ENCODE data around the gene GMFB.

GMFB gene

DNA sequence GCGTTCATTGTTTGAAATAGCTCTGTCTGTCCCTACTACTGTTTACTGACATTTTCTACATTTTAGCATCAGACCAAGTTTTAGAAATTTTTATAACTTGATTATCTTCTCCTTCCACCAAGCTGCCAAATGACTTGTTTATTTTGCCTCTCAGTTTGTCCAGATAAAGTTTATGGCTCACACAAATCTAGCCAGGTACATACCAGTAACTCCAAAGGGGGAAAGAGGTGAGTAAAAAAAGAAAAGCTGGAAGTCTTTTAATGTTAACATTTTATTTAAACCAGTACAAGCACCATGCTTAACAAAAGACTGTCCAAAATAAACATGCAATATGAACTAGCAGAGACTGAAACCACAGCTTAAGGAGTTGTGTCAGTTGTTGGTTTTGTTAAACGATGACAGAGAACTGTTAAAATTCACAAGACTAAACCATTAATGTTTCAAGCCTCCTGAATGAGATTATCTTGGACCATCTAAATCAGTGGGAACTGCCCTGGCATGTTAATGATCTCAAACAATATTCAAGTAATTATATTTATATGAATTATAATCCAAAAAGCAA lies 14.5 kb downstream of the GMFB start:
- TF ChIP-seq ZNF274 (IDR thresholded peaks at IDR 0.05; ENCODE audit: low read depth, low read length), result no peak
- no peak for TF ChIP-seq YY1 (IDR thresholded peaks at IDR 0.05; ENCODE audit: insufficient read depth, insufficient read length)
- TF ChIP-seq SUZ12 (IDR thresholded peaks at IDR 0.05; ENCODE audit: extremely low read depth, insufficient read depth, insufficient read length), result no peak
- DNase-seq (ENCODE audit: low read depth, low spot score), result no peak
- Histone ChIP-seq H3K36me3 (ENCODE audit: insufficient read depth, insufficient read length, low read length) (peaks cover 13% of the 10 kb centered on the region), H3K4me1 (ENCODE audit: insufficient read depth, insufficient read length) (peaks cover 6% of the 10 kb centered on the region), H3K27me3 (ENCODE audit: insufficient read depth, insufficient read length) (no peaks in the 10 kb centered on the region), H3K4me3 (ENCODE audit: insufficient read length, low read depth) (no peak overlapping the region), H3K9ac (ENCODE audit: insufficient read length, low read depth) (no peak overlapping the region), H3K9me3 (ENCODE audit: insufficient read depth, low read length) (no peaks in the 10 kb centered on the region)

DNA sequence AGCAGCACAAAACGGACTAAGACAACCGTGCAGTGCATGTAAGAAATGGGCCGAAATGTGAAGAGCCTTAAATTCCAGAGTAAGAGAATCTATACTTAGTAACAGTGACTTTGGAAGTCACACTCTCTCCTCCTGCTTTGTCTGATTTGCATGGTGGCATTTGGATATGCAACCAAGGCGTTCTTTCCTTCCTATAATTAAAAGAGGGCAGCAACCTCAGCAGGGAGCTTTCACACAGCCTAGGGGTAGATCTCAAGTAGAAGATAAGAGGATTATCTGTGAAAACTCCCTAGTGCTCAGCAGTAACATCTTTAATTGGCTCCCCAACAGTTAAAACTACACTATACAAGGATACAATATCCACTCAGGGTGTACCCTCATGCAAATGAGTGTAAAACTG lies 16.5 kb downstream of the GMFB start:
- no peak overlapping the region for H3K9ac ChIP-seq (ENCODE audit: insufficient read length, low read depth)
- peaks cover 4% of the 10 kb centered on the region for H3K36me3 ChIP-seq (ENCODE audit: insufficient read depth, insufficient read length, low read length)
- TF ChIP-seq YY1 (IDR thresholded peaks at IDR 0.05; ENCODE audit: insufficient read depth, insufficient read length) (no peak), SUZ12 (IDR thresholded peaks at IDR 0.05; ENCODE audit: extremely low read depth, insufficient read depth, insufficient read length) (no peak), ZNF274 (IDR thresholded peaks at IDR 0.05; ENCODE audit: low read depth, low read length) (no peak)
- no peaks in the 10 kb centered on the region for H3K9me3 ChIP-seq (ENCODE audit: insufficient read depth, low read length)
- H3K4me3 ChIP-seq (ENCODE audit: insufficient read length, low read depth), result no peak overlapping the region
- DNase-seq (ENCODE audit: low read depth, low spot score), result no peak
- H3K27me3 ChIP-seq (ENCODE audit: insufficient read depth, insufficient read length), result no peaks in the 10 kb centered on the region
- H3K4me1 ChIP-seq (ENCODE audit: insufficient read depth, insufficient read length), result peaks cover 9% of the 10 kb centered on the region

DNA sequence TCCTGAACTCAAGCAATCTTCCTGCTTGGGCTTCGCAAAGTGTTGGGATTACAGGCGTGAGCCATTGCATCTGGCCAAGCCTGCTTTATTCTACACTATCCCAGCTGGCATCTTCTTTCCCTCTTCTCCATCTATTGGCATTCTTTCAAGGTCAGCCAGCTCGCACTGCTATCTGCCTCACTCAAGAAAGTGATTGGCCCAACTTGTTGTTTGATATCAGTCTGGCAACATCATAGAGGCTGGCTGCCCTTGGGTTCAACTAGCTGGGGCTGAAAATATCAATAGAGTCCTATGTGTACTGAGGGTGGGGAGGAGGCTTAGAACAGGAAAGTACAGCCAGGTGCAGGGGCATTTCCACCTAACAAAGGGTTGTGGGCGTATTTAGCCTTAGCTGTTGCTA lies 17.1 kb downstream of the GMFB start:
- no peaks in the 10 kb centered on the region for H3K9me3 ChIP-seq (ENCODE audit: insufficient read depth, low read length)
- no peak for DNase-seq (ENCODE audit: low read depth, low spot score)
- TF ChIP-seq ZNF274 (IDR thresholded peaks at IDR 0.05; ENCODE audit: low read depth, low read length) (no peak), YY1 (IDR thresholded peaks at IDR 0.05; ENCODE audit: insufficient read depth, insufficient read length) (no peak)
- no peak overlapping the region for H3K4me3 ChIP-seq (ENCODE audit: insufficient read length, low read depth)
- H3K27me3 ChIP-seq (ENCODE audit: insufficient read depth, insufficient read length), result no peaks in the 10 kb centered on the region
- H3K36me3 ChIP-seq (ENCODE audit: insufficient read depth, insufficient read length, low read length), result no peaks in the 10 kb centered on the region
- H3K4me1 ChIP-seq (ENCODE audit: insufficient read depth, insufficient read length), result peaks cover 9% of the 10 kb centered on the region
- H3K9ac ChIP-seq (ENCODE audit: insufficient read length, low read depth), result no peak overlapping the region

DNA sequence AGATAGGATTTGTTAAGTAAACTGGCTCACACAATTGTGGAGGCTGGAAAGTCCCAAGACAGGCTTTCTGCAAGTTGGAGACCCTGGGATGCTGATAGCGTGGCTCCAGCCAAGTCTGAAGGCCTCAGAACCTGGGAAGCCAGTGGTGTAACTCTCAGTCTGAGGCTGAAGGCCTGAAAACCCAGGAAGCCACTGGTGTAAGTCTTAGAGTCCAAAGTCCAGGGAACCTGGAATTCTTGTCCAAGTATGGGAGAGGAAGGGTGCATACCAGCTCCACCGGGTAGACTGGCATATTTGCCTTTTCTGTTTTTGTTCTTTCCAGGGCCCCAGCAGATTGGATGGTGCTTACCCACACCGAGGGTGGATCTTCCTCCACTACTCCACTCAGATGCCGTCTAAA lies 18.1 kb downstream of the GMFB start:
- Histone ChIP-seq H3K36me3 (ENCODE audit: insufficient read depth, insufficient read length, low read length) (no peaks in the 10 kb centered on the region), H3K27me3 (ENCODE audit: insufficient read depth, insufficient read length) (no peaks in the 10 kb centered on the region), H3K4me3 (ENCODE audit: insufficient read length, low read depth) (no peak overlapping the region), H3K9me3 (ENCODE audit: insufficient read depth, low read length) (no peaks in the 10 kb centered on the region), H3K4me1 (ENCODE audit: insufficient read depth, insufficient read length) (peaks cover 9% of the 10 kb centered on the region), H3K9ac (ENCODE audit: insufficient read length, low read depth) (no peak overlapping the region)
- TF ChIP-seq ZNF274 (IDR thresholded peaks at IDR 0.05; ENCODE audit: low read depth, low read length) (no peak), SUZ12 (IDR thresholded peaks at IDR 0.05; ENCODE audit: extremely low read depth, insufficient read depth, insufficient read length) (no peak), YY1 (IDR thresholded peaks at IDR 0.05; ENCODE audit: insufficient read depth, insufficient read length) (no peak)
- no peak for DNase-seq (ENCODE audit: low read depth, low spot score)

DNA sequence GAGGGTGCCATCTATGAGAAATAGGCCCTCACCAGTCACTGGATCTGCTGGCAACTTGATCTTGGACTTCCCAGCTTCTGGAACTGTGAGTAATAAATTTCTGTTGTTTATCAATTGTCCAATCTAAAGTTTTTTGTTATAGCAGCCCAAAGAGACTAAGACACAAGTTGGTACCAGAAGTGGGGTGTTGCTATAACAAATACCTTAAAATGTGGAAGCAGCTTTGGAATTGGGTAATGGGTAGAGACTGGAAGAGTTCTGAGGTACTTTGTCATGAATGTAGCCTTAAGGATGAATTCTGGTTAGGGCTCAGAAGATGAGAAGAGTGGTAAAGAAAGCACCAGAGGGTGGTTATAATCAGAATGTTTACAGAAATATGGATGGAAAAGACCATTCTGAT lies 21.5 kb downstream of the GMFB start:
- DNase-seq (ENCODE audit: low read depth, low spot score), result no peak
- Histone ChIP-seq H3K9ac (ENCODE audit: insufficient read length, low read depth) (no peak overlapping the region), H3K4me1 (ENCODE audit: insufficient read depth, insufficient read length) (peaks cover 9% of the 10 kb centered on the region), H3K9me3 (ENCODE audit: insufficient read depth, low read length) (no peaks in the 10 kb centered on the region), H3K27me3 (ENCODE audit: insufficient read depth, insufficient read length) (no peaks in the 10 kb centered on the region), H3K36me3 (ENCODE audit: insufficient read depth, insufficient read length, low read length) (no peaks in the 10 kb centered on the region), H3K4me3 (ENCODE audit: insufficient read length, low read depth) (no peak overlapping the region)
- TF ChIP-seq YY1 (IDR thresholded peaks at IDR 0.05; ENCODE audit: insufficient read depth, insufficient read length) (no peak), SUZ12 (IDR thresholded peaks at IDR 0.05; ENCODE audit: extremely low read depth, insufficient read depth, insufficient read length) (no peak), ZNF274 (IDR thresholded peaks at IDR 0.05; ENCODE audit: low read depth, low read length) (no peak)

DNA sequence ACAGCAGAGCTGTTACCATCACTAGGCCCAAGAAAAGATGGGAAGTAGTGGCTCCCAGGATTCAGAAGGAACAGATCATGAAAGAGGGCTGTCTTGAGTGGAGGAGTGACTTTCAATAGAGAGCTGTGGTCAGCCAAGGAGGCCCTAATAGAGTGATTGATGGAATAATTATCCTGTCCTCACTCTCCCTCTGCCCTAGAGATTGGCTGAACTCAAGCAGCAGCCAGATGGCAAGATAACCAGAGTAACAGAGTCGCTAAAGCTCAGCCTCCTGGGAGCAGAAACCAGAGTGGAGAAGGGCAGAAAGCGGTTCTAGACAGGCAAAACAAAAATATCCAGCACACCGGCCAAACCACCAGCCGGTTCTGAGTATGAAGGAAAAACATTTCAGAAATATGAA lies 23.1 kb downstream of the GMFB start:
- TF ChIP-seq SUZ12 (IDR thresholded peaks at IDR 0.05; ENCODE audit: extremely low read depth, insufficient read depth, insufficient read length) (no peak), ZNF274 (IDR thresholded peaks at IDR 0.05; ENCODE audit: low read depth, low read length) (no peak), YY1 (IDR thresholded peaks at IDR 0.05; ENCODE audit: insufficient read depth, insufficient read length) (no peak)
- no peak for DNase-seq (ENCODE audit: low read depth, low spot score)
- H3K27me3 ChIP-seq (ENCODE audit: insufficient read depth, insufficient read length), result no peaks in the 10 kb centered on the region
- no peaks in the 10 kb centered on the region for H3K36me3 ChIP-seq (ENCODE audit: insufficient read depth, insufficient read length, low read length)
- H3K9me3 ChIP-seq (ENCODE audit: insufficient read depth, low read length), result no peaks in the 10 kb centered on the region
- H3K9ac ChIP-seq (ENCODE audit: insufficient read length, low read depth), result no peak overlapping the region
- H3K4me3 ChIP-seq (ENCODE audit: insufficient read length, low read depth), result no peak overlapping the region
- peaks cover 4% of the 10 kb centered on the region for H3K4me1 ChIP-seq (ENCODE audit: insufficient read depth, insufficient read length)

DNA sequence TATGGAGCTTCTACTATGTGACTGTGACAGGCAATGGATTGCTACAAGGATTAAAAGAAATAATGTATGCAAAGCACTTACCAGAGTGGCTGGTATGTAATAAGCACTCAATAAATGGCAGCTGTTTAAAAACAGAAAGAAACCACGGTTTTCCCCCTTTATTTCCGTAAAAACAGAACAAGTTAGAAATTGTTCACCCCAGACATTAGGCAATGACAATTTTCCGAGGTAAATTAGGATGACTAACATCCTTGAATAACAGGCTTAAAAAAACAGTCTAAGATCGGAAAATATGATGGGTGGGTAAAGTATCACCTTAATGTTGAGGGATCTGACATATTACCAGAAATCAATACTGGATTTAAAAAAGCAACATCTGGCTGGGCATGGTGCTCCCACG lies 26.7 kb downstream of the GMFB start:
- no peaks in the 10 kb centered on the region for H3K4me1 ChIP-seq (ENCODE audit: insufficient read depth, insufficient read length)
- no peaks in the 10 kb centered on the region for H3K27me3 ChIP-seq (ENCODE audit: insufficient read depth, insufficient read length)
- H3K9me3 ChIP-seq (ENCODE audit: insufficient read depth, low read length), result peaks cover 15% of the 10 kb centered on the region; the same call in 1 of the 2 replicates
- TF ChIP-seq YY1 (IDR thresholded peaks at IDR 0.05; ENCODE audit: insufficient read depth, insufficient read length) (no peak), SUZ12 (IDR thresholded peaks at IDR 0.05; ENCODE audit: extremely low read depth, insufficient read depth, insufficient read length) (no peak), ZNF274 (IDR thresholded peaks at IDR 0.05; ENCODE audit: low read depth, low read length) (no peak)
- H3K4me3 ChIP-seq (ENCODE audit: insufficient read length, low read depth), result no peak overlapping the region
- no peak overlapping the region for H3K9ac ChIP-seq (ENCODE audit: insufficient read length, low read depth)
- H3K36me3 ChIP-seq (ENCODE audit: insufficient read depth, insufficient read length, low read length), result no peaks in the 10 kb centered on the region
- no peak for DNase-seq (ENCODE audit: low read depth, low spot score)

All from NT2/D1 (cell line).